Astrocyte of the spinal cord (primary cell): ENCODE data around the gene RIN1.

Source experiments
- DNase-seq: peaks from one replicate; pipeline ENCODE4 v3.0.0; 2011; ENCODE audit warnings: low read depth, low spot score
- H3K4me3 ChIP-seq: 2 replicates; pipeline ENCODE4 v1.5.1; 2011; ENCODE audit warnings: low read depth, mild to moderate bottlenecking, low read length, moderate library complexity
- CTCF ChIP-seq: IDR thresholded peaks from 2 replicates; pipeline ENCODE4 v1.5.1; 2012; ENCODE audit warnings: low read depth, mild to moderate bottlenecking, low read length, inconsistent platforms
- in situ Hi-C: cut with HindIII; loops from 2 replicates; pipeline ENCODE4 v1.10.0; 2017; ENCODE audit warnings: low sequenced_read_pairs

RIN1 gene

GRCh38 chr11:66347425-66348276 lies 11.4 kb upstream of the RIN1 start, which contains the start of gene B4GAT1:
Gene B4GAT1, minus strand, starts transcription at chr11:66347629. Its CDS starts 84 bp downstream, at chr11:66347545.
- TF ChIP-seq CTCF, result no peak
- in situ Hi-C loops, result no loop called here
- peak within 1 kb of the TSS; percentile 85 for H3K4me3 ChIP-seq
- DNase-seq, result peak; percentile 93

GRCh38 chr11:66346476-66347424 lies 10.5 kb upstream of the RIN1 start:
- TF ChIP-seq CTCF, result no peak
- in situ Hi-C loops, result no loop called here
- peak overlapping the region; percentile 85 for H3K4me3 ChIP-seq
- peak; percentile 22 for DNase-seq

GRCh38 chr11:66345316-66345649 lies 9.0 kb upstream of the RIN1 start:
- peak overlapping the region; percentile 92 for H3K4me3 ChIP-seq
- DNase-seq, result no peak
- no peak for TF ChIP-seq CTCF
- in situ Hi-C loops, result no loop called here

- H3K4me3 ChIP-seq, result peak within 1 kb of the TSS; percentile 92
- in situ Hi-C loops, result no loop called here
- no peak for TF ChIP-seq CTCF
- peak; percentile 97 for DNase-seq
These were observed 8.5 kb upstream of the RIN1 start, which contains the start of gene BRMS1 for GRCh38 chr11:66344550-66345315. Gene BRMS1, minus strand, starts transcription at chr11:66345104. Its CDS starts 2,870 bp downstream, at chr11:66342234.

- DNase-seq, result no peak
- TF ChIP-seq CTCF, result no peak
- in situ Hi-C loops, result no loop called here
- no peak overlapping the region for H3K4me3 ChIP-seq
These were observed 6.9 kb upstream of the RIN1 start for GRCh38 chr11:66343176-66343575.
